ENCODE data around the gene LAMTOR5. TPM values are rescaled to one million over a fixed set of nuclear protein-coding genes. Genes with fewer than 3 reads are reported as not detected.
A peak's percentile ranks its signal among the peaks of the same experiment; 100 is the strongest.
"Not testable (repeated sequence)": the region's sequence is repeated elsewhere in the genome, so short reads cannot be mapped to it uniquely, and the experiment has no call there.

LAMTOR5 gene
- polyA plus RNA-seq (ENCODE audit: insufficient read length in 4 of 4), result 100 to 1,000 TPM; 258 to 299 (median 274) TPM

DNA sequence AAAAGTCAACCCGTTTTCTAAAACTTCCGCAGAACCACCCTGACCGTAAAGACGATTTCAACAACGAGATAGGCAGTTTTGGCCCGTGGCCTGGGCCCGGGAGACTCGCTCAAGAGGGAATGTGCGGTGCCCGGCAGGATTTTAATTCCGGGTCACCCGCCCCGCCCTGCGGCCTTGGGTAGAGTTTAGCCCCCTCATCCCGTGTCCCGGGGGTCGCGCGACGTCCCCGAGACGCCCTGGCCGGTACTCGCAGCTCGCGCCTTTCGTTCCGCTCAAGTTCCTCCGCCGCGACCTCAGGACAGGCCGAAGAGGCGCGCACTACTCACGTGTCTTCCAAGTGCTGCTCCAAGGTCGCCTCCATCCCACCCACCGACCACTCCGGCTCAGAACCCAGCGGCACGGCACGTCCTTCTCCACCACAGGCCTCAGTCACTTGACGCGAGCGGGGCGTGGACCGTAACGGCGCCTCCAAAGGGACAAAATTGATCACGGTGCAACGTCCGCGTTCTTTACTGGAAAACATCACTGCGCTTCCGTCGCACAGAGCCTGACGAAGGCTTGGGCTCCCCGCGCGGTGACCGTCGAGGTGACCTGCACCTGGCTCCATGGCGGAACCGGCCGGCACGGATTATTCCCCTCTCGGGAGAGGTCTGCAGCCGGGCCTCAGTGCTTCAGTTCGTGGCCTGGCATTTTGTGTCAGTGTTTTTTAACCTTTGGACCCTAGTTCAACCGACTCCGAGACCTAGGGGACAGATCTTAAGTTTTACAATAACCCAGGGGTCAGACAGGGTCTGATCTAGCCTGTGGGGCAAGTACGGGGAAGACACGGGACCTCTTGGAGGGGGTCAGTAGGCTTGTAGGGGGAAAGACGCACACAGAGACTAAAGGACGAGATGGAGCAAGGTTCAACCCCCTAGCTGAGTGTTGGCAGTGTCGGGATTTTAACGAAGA lies at the start of gene LAMTOR5:
LAMTOR5 (minus strand) TSS at position 435 of the 951 bp plus-strand sequence; CDS start at position 361, 74 bp downstream.
- DNase-seq (ENCODE audit: low read depth in 4 of 4, low spot score in 2 of 4), result peak; percentile 84 to 91 (median 88)

DNA sequence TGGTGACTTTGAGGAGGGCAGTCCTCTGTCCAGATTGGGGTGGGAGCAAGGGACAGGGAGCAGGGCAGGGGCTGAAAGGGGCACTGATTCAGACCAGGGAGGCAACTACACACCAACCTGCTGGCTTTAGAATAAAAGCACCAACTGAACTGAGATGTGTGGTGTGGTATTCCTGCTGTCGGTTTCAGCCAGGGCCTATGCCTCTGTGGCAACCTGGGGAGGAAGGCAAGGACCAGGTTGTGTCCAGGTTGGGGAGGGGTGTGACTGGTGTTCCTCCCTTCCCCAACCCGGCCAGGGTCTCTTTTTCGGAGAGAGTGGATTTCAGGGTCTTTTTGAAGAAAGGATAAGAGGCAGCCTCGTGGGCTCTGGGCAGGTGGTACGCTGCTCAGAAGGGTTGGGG lies 49.7 kb upstream of the LAMTOR5 start:
- no peak for DNase-seq (ENCODE audit: low read depth in 4 of 4, low spot score in 2 of 4)

DNA sequence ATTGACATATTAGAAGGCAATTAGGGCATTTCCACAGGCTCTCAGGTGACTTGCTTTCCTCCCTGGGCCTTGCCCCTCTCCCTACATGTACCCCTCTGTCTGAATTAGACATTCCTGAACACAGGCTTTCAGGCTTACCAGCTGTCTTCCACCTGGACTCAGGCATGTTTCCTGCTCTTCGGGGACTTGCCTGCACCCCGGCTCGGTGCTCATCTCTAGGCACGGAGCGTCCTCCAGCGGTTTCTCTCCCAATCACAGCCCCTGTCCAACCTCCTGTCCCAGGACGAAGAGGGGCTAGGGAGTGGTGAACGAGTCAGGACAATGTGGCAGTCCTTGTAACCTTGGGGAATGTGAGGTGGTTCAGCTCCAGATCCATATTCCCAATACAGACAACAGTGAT lies 47.7 kb upstream of the LAMTOR5 start:
- no peak for DNase-seq (ENCODE audit: low read depth in 4 of 4, low spot score in 2 of 4)

DNA sequence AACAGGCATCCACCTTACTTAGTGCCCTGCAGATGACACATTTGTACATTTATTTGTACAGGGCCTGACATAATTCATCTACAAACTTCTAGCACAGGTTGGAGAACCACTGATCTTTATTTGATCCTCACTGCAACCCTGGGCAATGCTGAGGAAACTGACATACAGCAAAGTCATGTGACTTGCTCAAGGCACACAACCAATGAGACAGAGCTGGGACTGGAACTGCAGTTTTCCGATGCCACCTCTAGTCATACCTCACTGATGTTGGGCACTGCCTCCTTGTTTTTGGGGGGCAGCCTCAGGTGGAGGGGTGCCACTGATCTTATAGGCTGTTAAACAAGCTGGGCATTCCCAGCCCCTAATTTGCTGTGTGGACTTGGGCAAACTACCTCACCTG lies 46.8 kb upstream of the LAMTOR5 start:
- DNase-seq (ENCODE audit: low read depth in 4 of 4, low spot score in 2 of 4), result no peak

DNA sequence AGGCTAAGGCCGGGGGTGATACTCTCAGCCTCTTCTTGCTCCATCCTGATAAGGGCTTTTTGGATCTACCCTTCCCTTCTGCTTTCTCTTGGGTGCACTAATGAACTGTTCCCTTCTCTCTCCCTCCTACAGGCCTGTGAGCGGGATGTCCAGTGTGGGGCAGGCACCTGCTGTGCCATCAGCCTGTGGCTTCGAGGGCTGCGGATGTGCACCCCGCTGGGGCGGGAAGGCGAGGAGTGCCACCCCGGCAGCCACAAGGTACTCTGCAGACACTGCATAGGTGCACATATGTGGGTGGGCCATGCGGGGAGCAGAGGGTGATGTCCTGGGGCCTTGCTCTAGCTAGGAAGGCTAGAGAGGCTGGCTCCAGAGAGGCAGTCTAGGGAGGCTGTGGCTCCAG lies 46.3 kb upstream of the LAMTOR5 start:
- no peak for DNase-seq (ENCODE audit: low read depth in 4 of 4, low spot score in 2 of 4)

DNA sequence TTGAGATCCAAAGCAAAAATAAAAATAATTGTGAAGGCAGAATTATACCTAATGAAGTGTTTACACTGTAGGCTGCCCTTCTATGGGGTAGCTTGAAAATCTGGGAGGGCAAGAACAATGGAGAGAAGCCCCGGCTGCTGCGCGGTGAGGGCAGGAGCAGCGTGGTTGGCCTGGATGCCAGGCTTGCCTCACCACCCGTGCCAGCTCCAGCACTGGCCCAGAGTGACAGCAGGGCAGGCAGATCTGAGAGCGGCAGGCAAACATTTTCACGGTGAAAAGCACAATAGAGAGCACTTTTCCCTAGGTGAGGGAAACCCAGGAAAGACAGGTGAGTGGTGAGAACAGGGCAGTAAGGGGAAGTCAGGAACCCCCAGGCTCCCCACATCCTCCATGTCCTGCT lies 44.8 kb upstream of the LAMTOR5 start:
- no peak for DNase-seq (ENCODE audit: low read depth in 4 of 4, low spot score in 2 of 4)

DNA sequence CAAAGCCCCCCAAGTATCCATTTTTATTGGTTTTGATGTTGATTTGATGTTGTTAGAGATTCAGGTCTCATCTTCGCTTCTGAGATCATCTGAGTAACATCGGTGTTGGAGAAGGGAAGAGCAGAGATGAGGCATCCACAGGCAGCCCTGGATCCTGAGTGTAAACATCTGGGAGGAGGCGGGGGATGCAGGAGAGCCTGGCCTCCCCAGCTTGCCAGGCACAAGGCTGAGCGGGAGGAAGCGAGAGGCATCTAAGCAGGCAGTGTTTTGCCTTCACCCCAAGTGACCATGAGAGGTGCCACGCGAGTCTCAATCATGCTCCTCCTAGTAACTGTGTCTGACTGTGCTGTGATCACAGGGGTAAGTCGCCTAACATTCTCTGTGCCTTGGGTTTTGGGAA lies 43.4 kb upstream of the LAMTOR5 start, which contains the start of gene PROK1:
PROK1 (plus strand) TSS at position 221 of the 400 bp plus-strand sequence; CDS start at position 289, 68 bp downstream.
- DNase-seq (ENCODE audit: low read depth in 4 of 4, low spot score in 2 of 4), result no peak

DNA sequence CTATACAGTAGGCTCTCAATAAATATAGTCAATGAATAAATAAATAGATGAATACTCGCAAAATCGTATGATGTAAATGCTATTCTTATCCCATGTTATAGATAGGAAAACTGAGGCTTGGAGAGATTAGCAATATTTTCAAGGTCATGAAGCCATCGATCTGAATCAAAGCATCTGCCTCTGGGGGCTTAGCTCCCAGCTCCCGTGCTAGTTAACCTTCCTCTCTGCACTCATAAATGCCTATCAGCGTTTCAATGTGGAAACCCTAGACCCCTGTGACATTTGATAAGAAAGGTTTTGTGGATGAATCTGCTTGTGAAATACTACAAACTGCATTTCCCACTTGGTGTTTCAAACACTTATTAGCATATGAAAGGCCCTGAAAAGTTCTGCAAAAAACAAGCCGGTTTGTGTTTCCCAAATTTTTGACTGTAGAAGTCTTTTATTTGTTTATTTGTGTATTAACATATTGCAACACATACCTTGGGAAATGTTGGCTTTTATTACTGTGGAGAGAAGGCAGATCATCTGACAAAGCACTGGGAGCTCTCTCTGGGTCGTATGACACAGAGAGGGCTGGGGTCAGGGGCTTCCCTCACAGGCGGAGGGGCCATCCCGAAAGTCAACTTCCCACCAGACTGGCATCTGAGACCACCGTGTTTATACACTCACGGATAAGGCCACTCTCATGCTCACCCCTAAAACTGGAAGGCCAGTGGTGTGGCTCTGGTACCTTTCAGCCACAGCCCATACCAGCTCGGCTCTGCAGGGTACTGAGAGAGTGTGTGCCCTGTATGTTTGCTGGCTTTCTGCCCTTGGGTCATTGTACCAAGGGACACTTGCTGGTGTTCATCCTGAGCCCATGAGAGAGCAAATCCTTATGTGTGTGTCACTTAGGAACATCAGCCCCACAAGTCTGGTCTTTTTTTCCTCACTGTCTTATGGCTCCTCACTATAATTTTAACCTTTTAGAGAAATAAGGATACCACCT lies 42.5 kb upstream of the LAMTOR5 start:
- DNase-seq (ENCODE audit: low read depth in 4 of 4, low spot score in 2 of 4), result no peak

DNA sequence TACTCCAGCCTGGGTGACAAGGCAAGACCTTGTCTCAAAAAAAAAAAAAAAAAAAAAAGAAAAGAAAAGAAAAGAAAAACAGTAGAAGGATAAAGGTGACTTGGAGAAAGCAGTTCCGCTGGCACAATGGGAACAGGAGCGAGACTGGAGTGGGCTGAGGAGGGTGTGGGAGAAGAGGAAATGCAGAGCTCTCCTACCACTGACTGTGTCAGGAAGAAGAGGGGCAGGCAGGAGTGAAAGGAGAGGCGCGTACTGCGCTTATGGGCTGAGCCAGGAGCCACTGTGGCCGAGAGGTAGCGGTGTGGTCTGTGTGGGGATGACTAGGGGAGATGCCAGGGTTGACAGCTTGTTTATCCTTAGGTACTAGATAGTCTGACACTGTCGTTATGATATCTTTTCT lies 37.1 kb upstream of the LAMTOR5 start:
- DNase-seq (ENCODE audit: low read depth in 4 of 4, low spot score in 2 of 4), result no peak

DNA sequence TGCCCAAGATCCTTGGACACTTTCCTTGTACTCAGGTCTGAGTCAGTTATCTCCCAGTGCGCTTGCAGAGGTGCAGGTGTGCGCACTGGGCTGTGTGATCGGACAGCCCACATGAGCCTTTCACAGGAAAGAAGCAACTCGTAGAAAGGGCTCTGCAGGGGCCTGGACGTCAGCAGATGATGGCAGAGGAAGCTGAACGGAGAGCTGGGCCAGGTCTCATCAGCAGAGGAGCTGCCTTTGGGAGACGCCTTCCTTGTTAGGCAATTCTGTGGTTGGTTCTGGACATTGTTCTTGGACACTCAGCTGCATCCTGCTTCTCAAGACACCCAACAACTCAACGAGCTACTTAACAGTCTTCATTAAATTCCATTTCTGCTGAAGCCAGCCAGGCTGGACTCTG lies 36.0 kb upstream of the LAMTOR5 start:
- no peak for DNase-seq (ENCODE audit: low read depth in 4 of 4, low spot score in 2 of 4)

DNA sequence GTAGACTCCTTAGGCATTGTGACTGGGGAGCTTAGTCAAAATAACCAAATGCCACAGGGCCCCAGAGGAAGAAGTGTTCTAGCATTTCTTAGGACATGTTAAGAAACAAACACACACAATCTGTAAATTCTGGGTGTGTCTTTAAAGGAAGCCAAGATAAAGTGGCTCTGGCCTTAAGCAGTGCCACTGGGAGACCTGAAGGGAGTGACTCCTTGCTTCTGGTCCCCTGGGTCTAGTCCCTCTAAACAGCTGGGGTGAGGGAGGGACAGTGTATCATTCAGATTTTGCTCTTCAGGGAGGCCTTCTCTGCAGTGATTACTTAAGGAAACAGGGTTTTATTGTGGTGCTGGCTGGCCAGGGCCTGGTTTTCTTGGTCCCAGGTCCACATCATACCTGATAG lies 34.4 kb upstream of the LAMTOR5 start:
- no peak for DNase-seq (ENCODE audit: low read depth in 4 of 4, low spot score in 2 of 4)

DNA sequence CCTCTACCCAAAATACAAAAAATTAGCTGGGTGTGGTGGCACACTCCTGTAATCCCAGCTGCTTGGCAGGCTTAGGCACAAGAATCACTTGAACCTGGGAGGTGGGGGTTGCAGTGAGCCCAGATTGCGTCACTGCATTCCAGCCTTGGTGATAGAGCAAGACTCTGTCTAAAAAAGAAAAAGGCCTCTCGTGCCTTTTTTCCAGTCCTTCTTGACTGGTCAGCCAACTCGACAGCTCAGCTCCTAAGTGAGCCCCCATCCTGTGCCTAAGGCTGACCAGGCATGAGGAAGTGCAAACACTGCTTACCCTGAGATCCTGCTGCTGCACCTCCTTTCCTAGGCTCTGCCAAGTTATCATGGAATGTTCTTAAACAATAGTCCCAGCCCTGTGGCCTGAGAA lies 33.4 kb upstream of the LAMTOR5 start:
- no peak for DNase-seq (ENCODE audit: low read depth in 4 of 4, low spot score in 2 of 4)

DNA sequence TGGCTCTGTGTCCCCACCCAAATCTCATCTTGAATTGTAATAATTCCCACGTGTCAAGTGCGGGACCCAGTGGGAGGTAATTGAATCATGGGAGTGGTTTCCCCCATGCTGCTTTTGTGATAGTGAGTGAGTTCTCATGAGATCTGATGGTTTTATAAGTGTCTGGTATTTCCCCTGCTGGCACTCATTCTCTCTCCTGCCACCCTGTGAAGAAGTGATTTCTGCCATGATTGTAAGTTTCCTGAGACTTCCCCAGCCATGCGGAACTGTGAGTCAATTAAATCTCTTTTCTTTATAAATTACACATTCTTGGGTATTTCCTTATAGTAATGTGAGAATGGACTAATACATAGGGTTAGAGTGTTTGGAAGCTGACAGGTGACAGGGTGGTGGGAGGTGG lies 32.4 kb upstream of the LAMTOR5 start:
- not testable (repeated sequence) for DNase-seq (ENCODE audit: low read depth in 4 of 4, low spot score in 2 of 4)

DNA sequence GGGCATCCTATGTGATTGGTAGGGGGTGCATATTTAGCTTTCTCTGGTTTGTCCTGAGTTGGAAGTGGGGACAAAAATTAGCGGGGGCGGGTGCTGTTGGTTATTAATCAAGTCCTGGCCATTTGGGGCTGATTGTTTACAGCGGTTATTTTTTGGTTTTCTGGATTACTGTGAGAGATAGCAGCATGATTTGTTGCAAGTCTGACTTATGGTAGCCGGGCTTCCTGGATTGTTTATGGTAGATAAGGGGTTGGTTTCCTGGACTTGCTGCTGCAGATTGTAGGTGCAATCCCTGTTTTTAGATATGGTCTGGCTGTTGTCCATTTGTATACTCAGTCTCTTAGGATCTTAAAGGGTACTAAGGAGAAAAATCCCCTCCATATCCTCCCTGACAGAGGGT lies 31.4 kb upstream of the LAMTOR5 start:
- DNase-seq (ENCODE audit: low read depth in 4 of 4, low spot score in 2 of 4), result no peak

DNA sequence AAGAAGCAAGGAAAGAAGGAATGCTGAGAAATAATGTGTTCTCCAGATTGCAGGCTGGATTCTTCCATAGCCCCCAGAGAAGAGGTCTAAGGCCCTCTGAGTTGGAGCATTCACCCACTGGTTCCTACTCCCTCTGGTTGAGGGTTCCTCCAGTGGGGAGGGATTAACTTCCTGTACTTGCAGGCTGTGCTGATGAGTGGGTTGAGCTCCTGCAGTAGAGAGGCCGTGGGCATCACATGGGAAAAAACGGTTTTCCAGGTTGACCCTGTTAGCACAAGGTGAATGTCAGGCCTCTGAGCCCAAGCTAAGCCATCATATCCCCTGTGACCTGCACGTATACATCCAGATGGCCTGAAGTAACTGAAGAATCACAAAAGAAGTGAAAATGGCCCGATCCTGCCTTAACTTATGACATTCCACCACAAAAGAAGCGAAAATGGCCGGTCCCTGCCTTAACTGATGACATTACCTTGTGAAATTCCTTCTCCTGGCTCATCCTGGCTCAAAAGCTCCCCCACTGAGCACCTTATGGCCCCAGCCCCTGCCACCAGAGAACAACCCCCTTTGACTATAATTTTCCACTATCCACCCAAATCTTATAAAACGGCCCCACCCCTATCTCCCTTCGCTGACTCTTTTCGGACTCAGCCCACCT lies 30.3 kb upstream of the LAMTOR5 start:
- DNase-seq (ENCODE audit: low read depth in 4 of 4, low spot score in 2 of 4), result not testable (repeated sequence)

DNA sequence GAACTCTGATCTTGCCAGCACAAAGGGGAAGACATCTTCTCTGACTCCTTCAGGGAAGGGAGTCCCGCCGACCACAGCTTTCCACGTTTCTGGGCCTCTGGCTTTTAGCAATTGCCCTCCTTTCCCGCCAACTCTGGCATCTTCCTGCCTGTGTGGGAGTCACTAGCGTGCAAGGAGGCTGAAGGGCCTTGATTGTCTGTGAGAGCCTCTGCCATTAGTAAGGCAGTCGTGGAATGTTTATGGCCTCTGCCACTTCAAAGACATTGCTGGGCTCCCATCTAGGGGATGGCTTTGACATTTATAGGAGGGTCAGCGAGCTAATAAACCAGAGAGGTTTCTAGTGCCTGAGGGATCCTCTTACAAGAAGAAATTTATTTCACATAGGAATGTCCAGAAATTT lies 29.1 kb upstream of the LAMTOR5 start:
- peak in 2 of 4 donors; percentile 27 to 31 for DNase-seq (ENCODE audit: low read depth in 4 of 4, low spot score in 2 of 4)

DNA sequence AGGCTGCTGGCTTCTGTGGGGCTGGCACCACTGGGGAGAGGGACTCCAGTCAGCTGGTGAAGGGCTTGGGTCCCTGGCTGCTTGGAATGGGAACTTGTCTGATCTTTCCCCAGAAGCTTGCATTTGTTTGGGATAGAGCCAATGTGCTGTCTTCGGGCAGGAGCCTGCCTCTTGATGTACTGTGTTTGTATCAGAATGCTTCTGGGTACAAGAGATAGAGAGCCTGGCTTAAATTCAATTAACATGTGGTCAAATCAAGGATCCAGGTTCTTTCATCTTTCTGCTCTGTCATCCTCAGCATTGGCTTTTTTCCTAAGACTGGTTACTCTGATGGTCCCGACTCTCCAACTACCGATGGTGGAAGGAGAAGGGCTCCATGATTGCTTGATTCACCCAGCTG lies 27.5 kb upstream of the LAMTOR5 start:
- no peak for DNase-seq (ENCODE audit: low read depth in 4 of 4, low spot score in 2 of 4)

DNA sequence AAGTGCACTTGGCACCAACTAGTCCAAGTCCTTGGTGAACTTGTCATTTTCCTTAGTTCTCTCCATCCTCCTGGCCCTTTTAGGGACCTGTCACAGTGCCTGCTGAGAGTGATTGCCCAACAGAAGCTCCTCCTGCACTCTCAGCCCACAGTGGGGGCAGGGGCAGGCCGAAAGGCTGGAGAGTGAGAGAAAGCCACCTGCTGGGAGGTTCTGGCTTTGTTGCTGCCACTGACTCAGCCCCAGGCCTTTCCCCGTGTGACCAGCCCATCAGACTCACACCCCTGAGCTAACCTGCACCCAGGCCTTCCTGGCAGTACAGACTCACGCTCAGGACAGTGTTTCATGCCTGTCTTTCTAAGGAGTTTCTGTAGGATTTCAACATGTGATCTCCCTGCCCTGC lies 26.3 kb upstream of the LAMTOR5 start:
- no peak for DNase-seq (ENCODE audit: low read depth in 4 of 4, low spot score in 2 of 4)

DNA sequence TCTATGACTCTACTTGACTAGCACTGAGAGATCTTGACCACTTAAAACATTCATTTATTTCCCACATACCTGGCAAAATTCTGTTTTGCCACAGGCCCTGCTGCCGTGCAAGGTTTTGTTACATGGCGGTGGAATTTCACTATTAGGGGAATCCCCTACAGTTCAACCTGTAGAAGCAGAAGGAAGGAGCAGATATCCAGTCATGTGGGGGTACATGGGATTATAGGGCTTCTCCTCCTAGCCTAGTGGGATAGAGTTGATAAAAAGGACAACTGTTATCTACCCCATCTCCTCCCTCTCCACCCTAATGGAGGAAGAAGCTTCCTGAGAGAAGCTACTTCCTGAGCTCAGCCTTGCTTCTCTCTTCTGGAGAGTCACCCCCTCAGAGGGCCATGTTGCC lies 25.7 kb upstream of the LAMTOR5 start:
- no peak for DNase-seq (ENCODE audit: low read depth in 4 of 4, low spot score in 2 of 4)

DNA sequence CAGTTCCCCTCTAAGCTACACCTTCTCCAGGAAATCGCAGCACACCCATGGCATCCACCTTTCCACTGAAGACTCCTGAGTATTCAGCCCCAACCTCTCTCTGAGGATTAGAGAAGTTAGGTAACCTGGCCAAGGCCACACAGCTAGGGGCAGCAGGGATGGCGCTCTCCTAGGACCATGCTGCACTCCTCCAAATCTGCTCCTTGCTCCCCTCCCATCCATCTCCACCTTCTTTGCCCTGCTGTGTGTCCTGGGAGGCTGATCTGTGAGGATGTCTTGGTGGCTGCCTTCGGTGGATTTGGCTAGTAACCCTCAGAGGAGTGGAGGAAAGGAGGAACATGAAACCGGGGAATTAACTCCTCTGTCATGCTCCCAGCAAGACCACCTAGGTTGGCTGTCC lies 23.4 kb upstream of the LAMTOR5 start:
- no peak for DNase-seq (ENCODE audit: low read depth in 4 of 4, low spot score in 2 of 4)

DNA sequence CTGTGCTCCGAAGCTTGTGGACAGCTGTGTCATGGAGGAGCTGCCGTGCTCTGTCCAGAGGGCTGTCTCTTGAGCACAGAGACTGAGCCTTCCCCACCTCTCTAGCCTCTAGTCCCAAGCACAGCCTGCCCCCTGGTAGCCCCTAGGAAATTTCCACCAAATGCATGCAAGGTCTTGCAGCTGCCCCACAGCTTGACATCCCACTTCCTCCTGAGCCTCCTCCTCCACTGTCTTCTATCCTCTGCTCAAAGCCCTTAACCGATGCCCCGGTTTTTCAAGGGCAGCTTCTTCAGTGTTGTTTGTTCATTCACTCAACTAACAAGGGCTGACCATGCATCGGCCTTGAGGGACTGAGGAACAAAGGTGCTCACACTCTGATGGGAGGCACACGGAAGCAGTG lies 22.9 kb upstream of the LAMTOR5 start:
- no peak for DNase-seq (ENCODE audit: low read depth in 4 of 4, low spot score in 2 of 4)

All from left renal cortex interstitium (tissue), 4 donors.